GM18507 (cell line): ENCODE measurements around the gene BBLN.

Source experiments
- DNase-seq: peaks from one replicate; pipeline ENCODE4 v3.0.0; 2011; ENCODE audit warnings: low read depth; ENCODE audit not compliant: insufficient read length; ENCODE audit errors: extremely low spot score
- FAIRE-seq: peaks from 2 replicates; lab custom pipeline; 2011; peaks lifted over from hg19 to GRCh38; lab: Jason Lieb, UNC

BBLN gene

DNA sequence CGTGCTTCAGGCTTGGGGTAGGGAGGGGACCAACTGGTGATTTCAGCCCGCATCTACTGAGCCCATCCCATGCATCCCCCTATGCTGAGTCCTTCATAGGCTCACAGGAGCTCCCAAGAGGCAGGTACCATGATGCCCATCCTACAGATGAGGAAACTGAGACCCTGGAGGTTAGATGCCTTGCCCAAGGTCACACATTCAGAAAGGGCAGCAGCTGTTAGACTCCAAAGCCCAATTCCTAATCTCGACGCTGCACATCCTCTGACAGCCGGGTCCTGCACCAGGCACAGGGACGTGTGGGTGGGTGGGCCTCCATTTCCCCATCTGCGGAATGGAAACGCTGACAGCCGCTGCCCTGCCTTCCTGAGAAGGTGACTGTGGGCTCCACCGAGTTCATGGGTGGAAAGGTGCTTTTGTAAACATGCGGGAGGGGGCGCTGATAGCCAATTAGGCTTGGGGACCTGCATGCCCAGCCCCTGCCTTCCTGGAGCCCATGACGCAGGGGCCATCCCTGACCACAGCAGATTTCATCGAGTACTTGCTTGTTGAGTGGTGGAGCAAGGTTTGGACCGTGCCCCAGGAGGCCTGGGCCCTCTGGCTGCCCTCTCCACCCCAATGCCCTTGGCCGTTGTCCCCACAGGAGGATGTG, 45.4 kb downstream of the BBLN start:
- no peak for DNase-seq
- no peak for FAIRE-seq

DNA sequence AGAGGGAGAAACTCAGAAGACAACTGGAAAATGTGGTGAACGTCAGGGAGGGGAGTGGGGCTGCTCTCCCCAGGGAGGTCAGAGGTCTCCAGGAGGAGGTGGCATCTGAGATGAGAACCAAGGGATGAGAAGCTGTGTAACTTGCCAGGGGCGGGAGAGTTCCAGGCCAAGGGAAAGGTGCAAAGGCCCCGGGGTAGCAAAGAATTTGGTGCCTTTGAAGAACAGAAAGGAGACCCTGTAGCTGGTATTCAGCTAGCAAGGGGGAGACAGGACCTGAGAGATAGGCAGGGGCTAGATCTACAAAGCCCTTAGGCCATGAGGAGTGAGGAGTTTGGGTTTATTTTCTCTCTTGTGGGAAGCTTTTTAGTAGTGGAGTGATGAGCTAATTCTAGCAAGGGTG, 46.4 kb downstream of the BBLN start:
- FAIRE-seq (no peak), DNase-seq (no peak)

DNA sequence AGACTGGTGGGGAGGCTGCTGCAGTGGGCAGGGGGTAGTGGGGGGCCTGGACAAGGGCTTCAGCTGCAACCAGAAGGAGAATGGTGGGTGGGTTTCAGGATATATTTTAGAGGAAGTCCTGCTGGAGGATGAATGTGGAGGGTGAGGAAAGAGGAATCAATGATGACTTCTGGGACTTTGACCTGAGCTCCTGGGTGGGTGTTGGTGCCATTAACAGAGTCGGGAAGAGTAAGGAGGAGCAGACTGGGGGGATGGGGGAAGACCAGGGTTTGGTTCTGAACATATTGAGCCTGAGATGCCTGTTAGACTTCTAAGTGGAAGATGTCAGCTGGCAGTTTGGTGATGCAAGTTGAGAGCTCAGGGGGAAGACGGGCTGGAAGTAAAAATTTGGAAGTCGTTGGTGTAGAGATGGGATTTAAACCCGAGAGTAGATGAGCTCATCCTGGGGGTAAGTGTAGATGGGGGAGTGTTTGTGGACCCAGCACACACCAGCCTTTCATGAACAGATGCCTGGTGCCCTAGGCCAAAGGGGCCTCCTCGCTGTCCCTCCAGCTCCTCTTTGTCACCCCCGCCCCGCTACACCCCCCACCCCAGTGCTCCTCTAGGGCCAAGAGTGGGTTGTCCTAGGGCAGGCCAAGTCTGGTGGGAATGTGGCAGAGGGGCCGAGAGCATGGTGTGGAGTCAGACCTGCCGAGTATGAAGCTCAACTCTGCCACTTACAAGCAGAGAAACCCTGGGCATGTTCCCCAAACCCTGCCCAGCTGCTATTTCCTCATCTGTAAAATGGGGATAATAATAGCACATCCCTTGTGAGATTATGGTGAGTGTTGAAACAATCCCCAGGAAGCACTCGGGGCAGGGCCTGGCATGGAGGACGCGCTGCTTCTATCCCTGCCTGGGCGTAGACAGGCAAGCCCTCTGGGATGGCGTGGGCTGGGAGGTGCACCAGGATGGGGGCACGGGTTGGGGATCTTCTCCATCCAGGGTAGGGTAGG, 47.1 kb downstream of the BBLN start:
- FAIRE-seq = no peak
- no peak for DNase-seq

DNA sequence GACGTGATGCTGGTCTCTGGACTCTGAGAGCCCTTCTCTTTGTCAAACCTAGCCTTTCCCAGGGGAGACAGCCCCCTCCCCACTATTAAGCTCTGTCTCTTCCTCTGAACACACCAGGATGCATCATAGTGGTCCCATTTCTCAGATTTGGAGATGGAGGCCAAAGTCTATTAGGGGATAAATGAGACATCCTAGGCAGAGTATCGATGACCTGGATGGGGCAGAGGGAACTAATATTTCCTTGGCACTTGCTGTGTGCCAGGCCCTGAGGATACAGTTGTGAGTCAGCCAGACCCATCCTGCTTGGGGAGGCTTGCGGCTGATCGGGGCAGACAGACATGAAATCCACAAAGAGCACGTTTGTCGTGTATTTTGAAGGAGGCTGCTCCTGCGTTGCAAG, 48.3 kb downstream of the BBLN start:
- FAIRE-seq (no peak), DNase-seq (no peak)

DNA sequence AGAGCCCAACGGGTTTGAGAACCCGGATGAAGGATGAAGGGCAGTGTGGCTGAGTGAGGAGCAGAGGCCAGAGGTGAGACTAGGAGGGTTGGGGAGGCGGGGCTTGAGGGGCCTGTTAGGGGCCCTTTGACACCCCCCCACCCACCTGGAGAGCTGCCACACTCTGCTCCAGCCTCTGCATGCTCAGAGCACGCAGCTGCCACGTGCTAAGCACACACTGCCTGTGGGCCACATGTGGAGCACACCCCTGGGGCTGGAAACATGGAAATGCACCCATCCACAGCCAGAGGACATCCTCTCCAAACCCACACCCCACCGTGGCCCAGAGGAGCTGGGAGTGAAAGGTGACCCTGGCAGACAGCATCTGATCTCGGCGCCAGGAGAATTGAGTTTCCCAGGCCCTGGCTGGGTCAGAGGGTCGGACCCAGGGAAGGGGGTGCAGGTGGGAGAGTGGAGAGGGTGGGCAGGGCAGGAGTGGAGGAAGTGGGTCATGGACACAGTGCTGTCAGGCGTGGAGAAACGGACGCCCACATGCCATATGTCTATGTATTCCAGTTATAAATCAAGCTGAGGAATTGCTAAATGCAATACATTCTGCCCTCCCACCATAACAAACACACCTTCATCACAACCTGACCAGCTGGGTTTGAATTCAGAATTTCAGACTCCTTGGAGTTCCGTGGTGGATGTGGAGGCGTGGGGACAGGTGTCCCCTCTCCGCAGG, 49.0 kb downstream of the BBLN start:
- DNase-seq (no peak), FAIRE-seq (no peak)

DNA sequence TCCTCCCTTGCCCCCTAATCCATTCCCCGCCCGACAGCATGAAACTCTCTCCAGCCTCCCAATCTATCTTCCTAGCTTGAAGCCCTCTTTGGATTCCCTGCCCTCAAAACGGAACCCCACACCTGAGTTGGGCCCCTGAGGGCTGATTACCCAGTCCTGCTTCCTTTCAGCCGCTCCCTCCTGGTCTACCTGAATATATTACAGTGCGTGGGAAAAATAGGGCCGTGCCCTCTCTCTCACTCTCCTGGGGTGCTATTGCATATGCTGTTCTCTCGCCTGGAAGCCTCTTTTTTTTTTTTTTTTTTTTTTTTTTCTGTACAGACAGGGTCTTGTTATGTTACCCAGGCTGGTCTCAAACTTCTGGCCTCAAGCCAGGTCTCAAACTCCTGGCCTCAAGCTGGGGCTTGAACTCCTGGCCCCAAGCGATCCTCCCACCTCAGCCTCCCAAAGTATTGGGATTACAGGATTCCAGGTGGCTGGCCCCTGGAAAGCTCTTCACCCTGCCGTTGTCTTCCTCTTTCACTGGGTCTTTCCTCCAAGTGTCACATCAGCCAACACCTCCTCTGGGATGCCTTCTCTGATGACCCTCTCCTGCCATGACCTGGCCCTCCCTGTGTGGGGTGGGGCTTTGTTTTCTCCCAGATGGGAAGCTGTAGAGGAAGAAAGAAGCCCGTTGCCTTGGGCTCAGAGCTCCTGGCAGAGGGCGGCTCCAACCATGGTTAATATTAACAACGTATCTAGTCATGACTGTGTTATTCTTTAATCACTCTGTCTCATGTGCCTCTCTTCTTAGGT, 51.3 kb downstream of the BBLN start:
- FAIRE-seq (no peak), DNase-seq (no peak)

DNA sequence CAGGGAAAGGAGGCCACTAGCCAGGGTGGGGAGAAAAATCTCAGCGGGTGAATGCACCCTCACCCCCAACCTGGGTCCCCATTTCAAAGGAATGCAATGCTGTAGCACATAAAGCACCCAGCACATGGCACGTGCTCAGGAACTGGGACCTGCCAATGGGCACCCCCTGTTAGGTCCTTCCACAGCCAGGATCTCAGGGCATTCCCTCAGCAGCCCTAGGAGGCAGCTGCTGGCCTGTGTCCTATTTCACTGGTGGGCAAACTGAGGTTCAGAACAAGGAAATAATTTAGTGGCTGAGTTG, 51.9 kb downstream of the BBLN start:
- DNase-seq (no peak), FAIRE-seq (no peak)
